HepG2 (cell line): ENCODE data around the gene RAB3B. TPM values are rescaled to one million over a fixed set of nuclear protein-coding genes. Genes with fewer than 3 reads are reported as not detected.
A peak's percentile ranks its signal among the peaks of the same experiment; 100 is the strongest.

ENCODE experiments used
- AKNA ChIP-seq: sonication (generic); formaldehyde crosslinking; IDR thresholded peaks from 2 replicates; pipeline ENCODE4 v1.4.0; 2020; ENCODE audit warnings: missing genetic modification reagents, borderline replicate concordance
- ATF7-NPFF ChIP-seq: sonication (generic); formaldehyde crosslinking; IDR thresholded peaks from 2 replicates; pipeline ENCODE4 v1.8.1; 2023; ENCODE audit warnings: mild to moderate bottlenecking, low read depth, missing genetic modification reagents, moderate library complexity
- BORCS8-MEF2B ChIP-seq: sonication (generic); formaldehyde crosslinking; IDR thresholded peaks from 2 replicates; pipeline ENCODE4 v1.8.0; 2022; ENCODE audit warnings: mild to moderate bottlenecking, missing genetic modification reagents
- GLI4 ChIP-seq: sonication (generic); formaldehyde crosslinking; IDR thresholded peaks from 2 replicates; pipeline ENCODE4 v1.5.1; 2020; ENCODE audit warnings: missing genetic modification reagents, mild to moderate bottlenecking, moderate library complexity, borderline replicate concordance
- MBNL3 ChIP-seq: fragments of 250-450 bp; sonication (Bioruptor Pico); conservative IDR thresholded peaks from 2 replicates; pipeline ENCODE4 v1.8.0; 2022; ENCODE audit warnings: mild to moderate bottlenecking, inconsistent platforms
- PRDM4 ChIP-seq: sonication (generic); formaldehyde crosslinking; IDR thresholded peaks from 2 replicates; pipeline ENCODE4 v1.9.0; 2021; ENCODE audit warnings: missing genetic modification reagents, borderline replicate concordance
- SALL2 ChIP-seq: sonication (generic); formaldehyde crosslinking; IDR thresholded peaks from 2 replicates; pipeline ENCODE4 v1.8.1; 2023; ENCODE audit warnings: mild to moderate bottlenecking, missing genetic modification reagents, inconsistent platforms
- SMAD1 ChIP-seq: sonication (generic); formaldehyde crosslinking; IDR thresholded peaks from 2 replicates; pipeline ENCODE4 v1.4.0; 2020; ENCODE audit warnings: missing genetic modification reagents, low read depth, mild to moderate bottlenecking, borderline replicate concordance
- SP140L ChIP-seq: sonication (generic); formaldehyde crosslinking; IDR thresholded peaks from 2 replicates; pipeline ENCODE4 v1.4.0; 2020; ENCODE audit warnings: missing genetic modification reagents, borderline replicate concordance
- ZNF382 ChIP-seq: sonication (generic); formaldehyde crosslinking; IDR thresholded peaks from 2 replicates; pipeline ENCODE4 v1.5.0; 2020; ENCODE audit warnings: missing genetic modification reagents, mild to moderate bottlenecking, borderline replicate concordance
- ZNF576 ChIP-seq: sonication (generic); formaldehyde crosslinking; IDR thresholded peaks from 2 replicates; pipeline ENCODE4 v1.4.0; 2020; ENCODE audit warnings: mild to moderate bottlenecking, missing genetic modification reagents
- ZNF768 ChIP-seq: sonication (generic); formaldehyde crosslinking; IDR thresholded peaks from 2 replicates; pipeline ENCODE4 v1.4.0; 2020; ENCODE audit warnings: missing genetic modification reagents
- ZNF879 ChIP-seq: sonication (generic); formaldehyde crosslinking; IDR thresholded peaks from 2 replicates; pipeline ENCODE4 v1.8.1; 2023; ENCODE audit warnings: missing genetic modification reagents
- polyA plus RNA-seq, 8 experiments: library from polyadenylated mRNA; depleted of rRNA in 3 of 8; stranded (reverse) in 7 of 8; unstranded in 1 of 8; fragments of >200 nt; fragmentation: Illumina TruSeq in 4 of 8; extraction: Trizol in 4 of 8; gene quantifications; 2 replicates each; pipeline versions ENCODE4 v1.2.1 to v1.2.3, GENCODE V29; 2011 to 2016; ENCODE audit warnings: low read depth in 4 of 8, missing spikeins in 1 of 8, mixed read lengths in 1 of 8; ENCODE audit not compliant: insufficient read depth in 1 of 8
- total RNA-seq, 5 experiments: library from RNA; depleted of rRNA; stranded (reverse); fragments of >200 nt; fragmentation: Illumina TruSeq; extraction: Trizol; gene quantifications; 2 replicates each; pipeline ENCODE4 v1.2.3, GENCODE V29; 2016; ENCODE audit warnings: low read depth in 1 of 5
- TF ChIP-seq, protein P1 (sequence below): sonication (generic); formaldehyde crosslinking; IDR thresholded peaks from 2 replicates; pipeline ENCODE4 v1.4.0; 2020; ENCODE audit warnings: mild to moderate bottlenecking, missing genetic modification reagents, borderline replicate concordance

The RAB3B gene
- total and polyA plus RNA-seq, 2 of the 13 experiments (the other 11 are each of a cell fraction or from before 2014, with no cell fraction given) = 1.0 to 1.2 TPM

DNA sequence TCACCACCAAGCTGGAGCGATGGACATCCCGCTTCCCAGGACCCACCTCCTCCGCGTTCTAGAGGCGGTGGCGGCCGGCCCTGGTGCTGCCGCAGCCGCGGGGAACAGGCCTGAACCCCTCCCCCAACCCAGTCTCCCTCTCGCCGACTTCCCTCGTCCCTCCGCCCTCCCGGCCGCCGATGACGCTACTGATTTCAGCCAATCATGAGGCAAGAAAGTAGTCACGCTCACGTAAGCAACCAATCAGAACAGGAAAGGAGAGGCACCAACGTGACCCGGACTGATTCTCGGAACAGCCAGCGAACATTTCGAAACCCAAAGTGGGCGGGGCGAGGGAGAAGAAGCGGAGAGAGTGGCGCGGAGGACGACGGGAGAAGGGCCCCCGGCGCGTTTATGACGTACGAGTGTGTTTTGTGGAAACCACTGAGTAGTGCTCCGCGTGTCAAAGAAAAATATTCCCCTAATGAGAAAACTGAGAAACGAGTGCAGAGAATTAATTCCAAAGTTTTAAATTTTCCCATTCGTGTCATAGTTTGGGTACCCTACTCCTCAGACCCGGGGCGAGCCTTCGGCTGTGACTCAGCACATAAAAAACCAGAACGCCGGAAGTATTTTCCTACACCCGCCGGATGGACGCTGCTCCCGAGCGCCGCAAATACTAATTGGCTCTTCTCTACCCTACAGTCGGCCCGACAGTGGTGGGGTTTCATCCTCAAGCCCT, 111.7 kb downstream of the RAB3B start, which contains the start of gene NRDC (continued):
- TF ChIP-seq PRDM4 (CRISPR knock-in tag) = no peak
- TF ChIP-seq GLI4 (CRISPR knock-in tag) = no peak
- TF ChIP-seq SMAD1 (CRISPR knock-in tag) = no peak
- no peak for TF ChIP-seq MBNL3 (CRISPR knock-in tag)
- TF ChIP-seq ATF7-NPFF (CRISPR knock-in tag) = no peak
- TF ChIP-seq ZNF382 = no peak
- TF ChIP-seq ZNF576 (CRISPR knock-in tag) = no peak
- TF ChIP-seq SP140L (CRISPR knock-in tag) = 0 out of 2 replicates have a peak, but pooled peaks have one; percentile 36
- TF ChIP-seq BORCS8-MEF2B = no peak; the same call in 1 of the 2 replicates
- TF ChIP-seq ZNF879 = no peak
- peak; percentile 63; the same call in 1 of the 2 replicates for TF ChIP-seq ZNF768 (CRISPR knock-in tag)
- TF ChIP-seq SALL2 = 0 out of 2 replicates have a peak, but pooled peaks have one; percentile 1
- TF ChIP-seq AKNA = no peak
- TF ChIP-seq, protein P1, sequence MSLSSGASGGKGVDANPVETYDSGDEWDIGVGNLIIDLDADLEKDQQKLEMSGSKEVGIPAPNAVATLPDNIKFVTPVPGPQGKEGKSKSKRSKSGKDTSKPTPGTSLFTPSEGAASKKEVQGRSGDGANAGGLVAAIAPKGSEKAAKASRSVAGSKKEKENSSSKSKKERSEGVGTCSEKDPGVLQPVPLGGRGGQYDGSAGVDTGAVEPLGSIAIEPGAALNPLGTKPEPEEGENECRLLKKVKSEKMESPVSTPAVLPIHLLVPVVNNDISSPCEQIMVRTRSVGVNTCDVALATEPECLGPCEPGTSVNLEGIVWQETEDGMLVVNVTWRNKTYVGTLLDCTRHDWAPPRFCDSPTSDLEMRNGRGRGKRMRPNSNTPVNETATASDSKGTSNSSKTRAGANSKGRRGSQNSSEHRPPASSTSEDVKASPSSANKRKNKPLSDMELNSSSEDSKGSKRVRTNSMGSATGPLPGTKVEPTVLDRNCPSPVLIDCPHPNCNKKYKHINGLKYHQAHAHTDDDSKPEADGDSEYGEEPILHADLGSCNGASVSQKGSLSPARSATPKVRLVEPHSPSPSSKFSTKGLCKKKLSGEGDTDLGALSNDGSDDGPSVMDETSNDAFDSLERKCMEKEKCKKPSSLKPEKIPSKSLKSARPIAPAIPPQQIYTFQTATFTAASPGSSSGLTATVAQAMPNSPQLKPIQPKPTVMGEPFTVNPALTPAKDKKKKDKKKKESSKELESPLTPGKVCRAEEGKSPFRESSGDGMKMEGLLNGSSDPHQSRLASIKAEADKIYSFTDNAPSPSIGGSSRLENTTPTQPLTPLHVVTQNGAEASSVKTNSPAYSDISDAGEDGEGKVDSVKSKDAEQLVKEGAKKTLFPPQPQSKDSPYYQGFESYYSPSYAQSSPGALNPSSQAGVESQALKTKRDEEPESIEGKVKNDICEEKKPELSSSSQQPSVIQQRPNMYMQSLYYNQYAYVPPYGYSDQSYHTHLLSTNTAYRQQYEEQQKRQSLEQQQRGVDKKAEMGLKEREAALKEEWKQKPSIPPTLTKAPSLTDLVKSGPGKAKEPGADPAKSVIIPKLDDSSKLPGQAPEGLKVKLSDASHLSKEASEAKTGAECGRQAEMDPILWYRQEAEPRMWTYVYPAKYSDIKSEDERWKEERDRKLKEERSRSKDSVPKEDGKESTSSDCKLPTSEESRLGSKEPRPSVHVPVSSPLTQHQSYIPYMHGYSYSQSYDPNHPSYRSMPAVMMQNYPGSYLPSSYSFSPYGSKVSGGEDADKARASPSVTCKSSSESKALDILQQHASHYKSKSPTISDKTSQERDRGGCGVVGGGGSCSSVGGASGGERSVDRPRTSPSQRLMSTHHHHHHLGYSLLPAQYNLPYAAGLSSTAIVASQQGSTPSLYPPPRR (CRISPR knock-in tag) = peak; percentile 30; the same call in 1 of the 2 replicates
